ENCODE results near the gene ARID1B.

The ARID1B gene

GRCh38 chr6:156825475-156825874 is 48.3 kb downstream of the ARID1B start:
- DNase-seq (ENCODE audit: low spot score), result no peak

- DNase-seq (ENCODE audit: low spot score), result no peak
Observed at GRCh38 chr6:156826290-156826955, 49.2 kb downstream of the ARID1B start.

GRCh38 chr6:156827382-156827781 is 50.2 kb downstream of the ARID1B start:
- DNase-seq (ENCODE audit: low spot score), result no peak

- DNase-seq (ENCODE audit: low spot score), result no peak
Observed at GRCh38 chr6:156828280-156828703, 51.1 kb downstream of the ARID1B start.

GRCh38 chr6:156830126-156830525 is 52.9 kb downstream of the ARID1B start:
- DNase-seq (ENCODE audit: low spot score), result no peak

GRCh38 chr6:156832231-156832647 is 55.1 kb downstream of the ARID1B start:
- DNase-seq (ENCODE audit: low spot score), result no peak

GRCh38 chr6:156832669-156833068 is 55.5 kb downstream of the ARID1B start:
- DNase-seq (ENCODE audit: low spot score), result no peak

- DNase-seq (ENCODE audit: low spot score), result no peak
Observed at GRCh38 chr6:156833755-156834154, 56.6 kb downstream of the ARID1B start.

GRCh38 chr6:156839129-156839528 is 62.0 kb downstream of the ARID1B start:
- DNase-seq (ENCODE audit: low spot score), result no peak

GRCh38 chr6:156839591-156840001 is 62.4 kb downstream of the ARID1B start:
- DNase-seq (ENCODE audit: low spot score), result no peak

- no peak for DNase-seq (ENCODE audit: low spot score)
Observed at GRCh38 chr6:156840136-156840535, 63.0 kb downstream of the ARID1B start.

- DNase-seq (ENCODE audit: low spot score), result no peak
Observed at GRCh38 chr6:156840606-156841005, 63.4 kb downstream of the ARID1B start.

GRCh38 chr6:156841508-156841907 is 64.3 kb downstream of the ARID1B start:
- DNase-seq (ENCODE audit: low spot score), result no peak

GRCh38 chr6:156842598-156843250 is 65.5 kb downstream of the ARID1B start:
- DNase-seq (ENCODE audit: low spot score), result no peak

- no peak for DNase-seq (ENCODE audit: low spot score)
Observed at GRCh38 chr6:156844089-156844488, 66.9 kb downstream of the ARID1B start.

- no peak for DNase-seq (ENCODE audit: low spot score)
Observed at GRCh38 chr6:156845454-156846155, 68.4 kb downstream of the ARID1B start.

- DNase-seq (ENCODE audit: low spot score), result no peak
Observed at GRCh38 chr6:156846845-156847599, 69.8 kb downstream of the ARID1B start.

- DNase-seq (ENCODE audit: low spot score), result no peak
Observed at GRCh38 chr6:156848123-156848522, 70.9 kb downstream of the ARID1B start.

- DNase-seq (ENCODE audit: low spot score), result no peak
Observed at GRCh38 chr6:156848533-156848932, 71.4 kb downstream of the ARID1B start.

GRCh38 chr6:156849806-156850205 is 72.6 kb downstream of the ARID1B start:
- DNase-seq (ENCODE audit: low spot score), result no peak

GRCh38 chr6:156850353-156850752 is 73.2 kb downstream of the ARID1B start:
- DNase-seq (ENCODE audit: low spot score), result no peak

- DNase-seq (ENCODE audit: low spot score), result no peak
Observed at GRCh38 chr6:156851454-156851921, 74.3 kb downstream of the ARID1B start.
